Lung microvascular endothelial cell (primary cell): ENCODE data around the gene BAHCC1. TPM values are rescaled to one million over a fixed set of nuclear protein-coding genes. Genes with fewer than 3 reads are reported as not detected.

Experiments
- DNase-seq, 2 donors: peaks; one replicate each; pipeline versions ENCODE4 v3.0.0 to v3.0.0-alpha.2; 2010; ENCODE audit warnings: low read depth in 2 of 2
- total RNA-seq: library from RNA; depleted of rRNA; stranded (reverse); fragments of >200 nt; gene quantifications from 2 replicates; pipeline ENCODE4 v1.2.1, GENCODE V29; 2014

Gene BAHCC1
- total RNA-seq, 1 donor from 2014 or later, result 2.6 TPM

- DNase-seq, result no peak
Observed at GRCh38 chr17:81461607-81462500, 66.6 kb downstream of the BAHCC1 start.

- DNase-seq, result no peak
Observed at GRCh38 chr17:81462506-81463125, 67.4 kb downstream of the BAHCC1 start.

- DNase-seq, result no peak
Observed at GRCh38 chr17:81463506-81463905, 68.2 kb downstream of the BAHCC1 start.

- no peak for DNase-seq
Observed at GRCh38 chr17:81464586-81464985, 69.3 kb downstream of the BAHCC1 start.

- no peak for DNase-seq
Observed at GRCh38 chr17:81465910-81466309, 70.7 kb downstream of the BAHCC1 start.

GRCh38 chr17:81466564-81467472 is 71.6 kb downstream of the BAHCC1 start:
- DNase-seq, result no peak

- DNase-seq, result no peak
Observed at GRCh38 chr17:81468111-81468769, 73.0 kb downstream of the BAHCC1 start.

- DNase-seq, result no peak
Observed at GRCh38 chr17:81468770-81469121, 73.5 kb downstream of the BAHCC1 start.

- no peak for DNase-seq
Observed at GRCh38 chr17:81469266-81469665, 74.0 kb downstream of the BAHCC1 start.

GRCh38 chr17:81470270-81470943 is 75.2 kb downstream of the BAHCC1 start:
- no peak for DNase-seq

GRCh38 chr17:81470944-81471817 is 75.9 kb downstream of the BAHCC1 start:
- no peak for DNase-seq

- no peak for DNase-seq
Observed at GRCh38 chr17:81471818-81472456, 76.7 kb downstream of the BAHCC1 start.

- no peak for DNase-seq
Observed at GRCh38 chr17:81473019-81473418, 77.8 kb downstream of the BAHCC1 start.

- no peak for DNase-seq
Observed at GRCh38 chr17:81474958-81475357, 79.7 kb downstream of the BAHCC1 start.

GRCh38 chr17:81476097-81476496 is 80.8 kb downstream of the BAHCC1 start:
- DNase-seq, result no peak

- DNase-seq, result no peak
Observed at GRCh38 chr17:81476635-81477034, 81.4 kb downstream of the BAHCC1 start.

- no peak for DNase-seq
Observed at GRCh38 chr17:81477173-81477572, 81.9 kb downstream of the BAHCC1 start.

- no peak for DNase-seq
Observed at GRCh38 chr17:81478119-81478518, 82.9 kb downstream of the BAHCC1 start.
